NCI-H2196 treated with DMSO at 0.1 percent for 48 hours (cell line): ENCODE data around the gene ADAMTS6.

Source experiments
- DNase-seq: peaks from one replicate; lab custom pipeline; 2025; ENCODE audit not compliant: unreplicated experiment; lab: John Stamatoyannopoulos, UW

Gene ADAMTS6

GRCh38 chr5:65152131-65152530 lies 329.6 kb downstream of the ADAMTS6 start:
- no peak for DNase-seq

- no peak for DNase-seq
These were observed 330.1 kb downstream of the ADAMTS6 start for GRCh38 chr5:65151614-65152013.

GRCh38 chr5:65150599-65151304 lies 331.0 kb downstream of the ADAMTS6 start:
- DNase-seq, result no peak

GRCh38 chr5:65149827-65150226 lies 331.9 kb downstream of the ADAMTS6 start:
- DNase-seq, result no peak

- DNase-seq, result no peak
These were observed 337.4 kb downstream of the ADAMTS6 start for GRCh38 chr5:65144136-65144871.

GRCh38 chr5:65142511-65143011 lies 339.2 kb downstream of the ADAMTS6 start:
- no peak for DNase-seq

- no peak for DNase-seq
These were observed 339.7 kb downstream of the ADAMTS6 start for GRCh38 chr5:65142016-65142415.

GRCh38 chr5:65141493-65141892 lies 340.2 kb downstream of the ADAMTS6 start:
- DNase-seq, result no peak

GRCh38 chr5:65137631-65138030 lies 344.1 kb downstream of the ADAMTS6 start:
- DNase-seq, result no peak

GRCh38 chr5:65133477-65134110 lies 348.1 kb downstream of the ADAMTS6 start:
- no peak for DNase-seq

GRCh38 chr5:65132386-65132785 lies 349.3 kb downstream of the ADAMTS6 start:
- no peak for DNase-seq

- no peak for DNase-seq
These were observed 353.5 kb downstream of the ADAMTS6 start for GRCh38 chr5:65128226-65128625.

- no peak for DNase-seq
These were observed 354.4 kb downstream of the ADAMTS6 start for GRCh38 chr5:65127161-65127901.

GRCh38 chr5:65126542-65127069 lies 355.1 kb downstream of the ADAMTS6 start:
- no peak for DNase-seq

- DNase-seq, result no peak
These were observed 355.9 kb downstream of the ADAMTS6 start for GRCh38 chr5:65125591-65126541.

GRCh38 chr5:65121880-65122436 lies 359.8 kb downstream of the ADAMTS6 start:
- no peak for DNase-seq

- DNase-seq, result no peak
These were observed 361.3 kb downstream of the ADAMTS6 start for GRCh38 chr5:65120371-65120967.

- no peak for DNase-seq
These were observed 364.2 kb downstream of the ADAMTS6 start for GRCh38 chr5:65117525-65117924.

- DNase-seq, result no peak
These were observed 367.9 kb downstream of the ADAMTS6 start for GRCh38 chr5:65113771-65114170.
